HAP-1 (cell line): ENCODE data around the gene ACSL1.

Experiments used
- DNase-seq, 2 experiments: peaks; one replicate each; pipeline ENCODE4 v3.0.0-alpha.2; 2016 to 2020; ENCODE audit warnings: low spot score in 2 of 2
- H3K27me3 ChIP-seq: fragments of 250-450 bp; sonication (Bioruptor Pico); 2 replicates; pipeline ENCODE4 v1.5.1; 2020; ENCODE audit warnings: low read depth, mild to moderate bottlenecking, moderate library complexity
- H3K36me3 ChIP-seq: fragments of 250-450 bp; sonication (Bioruptor Pico); replicated peaks from 2 replicates; pipeline ENCODE4 v1.5.1; 2020; ENCODE audit warnings: mild to moderate bottlenecking
- H3K4me1 ChIP-seq: fragments of 250-450 bp; sonication (Bioruptor Pico); 2 replicates; pipeline ENCODE4 v1.5.1; 2020; ENCODE audit warnings: mild to moderate bottlenecking
- H3K4me3 ChIP-seq: fragments of 250-450 bp; sonication (Bioruptor Pico); 2 replicates; pipeline ENCODE4 v1.5.1; 2020; ENCODE audit warnings: mild to moderate bottlenecking, moderate library complexity
- H3K9me3 ChIP-seq: fragments of 250-450 bp; sonication (Bioruptor Pico); 2 replicates; pipeline ENCODE4 v1.5.1; 2020; ENCODE audit warnings: mild to moderate bottlenecking, moderate library complexity
- in situ Hi-C: fragments of 300-500 bp; cut with MboI; formaldehyde crosslinking; loops from 3 replicates; pipeline ENCODE4 v1.14.3; 2020; ENCODE audit warnings: low sequenced_read_pairs, inconsistent platforms, mixed read lengths

ACSL1 gene

DNA sequence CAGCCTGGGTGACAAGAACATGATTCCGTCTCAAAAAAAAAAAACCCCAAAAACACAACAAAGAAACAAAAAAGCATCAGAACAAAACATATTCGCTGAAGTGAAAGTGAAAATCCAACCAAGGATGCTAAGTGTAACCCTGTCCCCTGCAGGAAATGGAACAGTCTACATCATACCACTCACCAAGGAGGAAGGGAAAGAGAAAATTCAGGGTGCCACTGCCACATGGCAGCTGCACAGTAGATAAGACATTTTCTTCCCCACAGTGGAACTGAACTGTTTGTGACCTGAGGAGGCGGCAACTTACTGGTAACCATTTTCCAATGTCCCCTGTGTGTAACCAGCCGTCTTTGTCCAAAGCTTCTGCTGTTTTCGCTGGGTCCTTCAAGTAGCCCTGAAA, 63.7 kb downstream of the ACSL1 start:
- Histone ChIP-seq H3K4me3 (no peak overlapping the region), H3K36me3 (peaks cover 23% of the 10 kb centered on the region), H3K4me1 (no peaks in the 10 kb centered on the region), H3K27me3 (no peaks in the 10 kb centered on the region), H3K9me3 (no peaks in the 10 kb centered on the region)
- in situ Hi-C loops, result no loop called here
- DNase-seq, result no peak

DNA sequence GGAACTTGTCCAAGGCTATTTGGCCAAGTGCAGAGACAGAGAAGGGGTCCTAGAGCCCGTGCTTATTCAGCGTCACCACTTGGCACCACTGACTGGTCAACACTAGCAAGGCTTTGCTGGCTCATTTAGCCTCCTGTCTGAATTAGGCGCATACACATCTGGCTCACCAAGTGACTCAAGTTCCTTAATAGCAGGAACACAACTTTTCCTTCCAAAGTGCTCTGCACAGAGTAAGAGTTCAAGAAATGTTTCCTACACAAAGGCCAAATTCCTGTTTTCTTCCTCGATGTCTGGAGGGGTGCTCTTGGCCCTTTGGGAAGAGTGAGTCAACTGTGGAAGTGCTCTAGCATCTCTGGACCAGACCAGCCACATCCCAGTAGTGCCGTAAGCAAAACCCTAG, 65.1 kb downstream of the ACSL1 start:
- peaks cover 18% of the 10 kb centered on the region; the same call in 1 of the 2 replicates for H3K36me3 ChIP-seq
- H3K4me1 ChIP-seq, result no peaks in the 10 kb centered on the region
- DNase-seq, result no peak
- H3K4me3 ChIP-seq, result no peak overlapping the region
- no peaks in the 10 kb centered on the region for H3K9me3 ChIP-seq
- in situ Hi-C loops, result no loop called here
- no peaks in the 10 kb centered on the region for H3K27me3 ChIP-seq

DNA sequence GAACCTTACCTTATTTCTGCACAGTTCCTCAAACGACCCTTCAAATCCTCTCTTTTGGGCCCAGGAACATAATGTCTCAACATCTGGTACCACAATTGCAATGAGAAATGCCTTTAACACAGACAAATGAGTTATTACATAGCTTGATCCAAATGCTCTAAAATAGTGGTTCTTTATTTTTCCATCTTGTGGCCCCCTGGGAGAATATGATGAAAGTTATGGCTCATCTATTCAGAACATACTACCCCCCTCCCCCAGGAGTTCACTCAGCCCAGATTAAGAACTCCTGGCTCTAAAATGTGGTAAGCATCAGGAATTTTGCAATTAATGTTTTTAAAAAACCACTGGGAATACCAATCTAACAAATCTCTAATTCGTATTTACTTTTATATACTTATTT, 68.0 kb downstream of the ACSL1 start:
- in situ Hi-C loops, result no loop called here
- H3K27me3 ChIP-seq, result no peaks in the 10 kb centered on the region

GRCh38 chr4:184756399-184756798, 69.4 kb downstream of the ACSL1 start:
- DNase-seq, result no peak
- peaks cover 11% of the 10 kb centered on the region; the same call in 1 of the 2 replicates for H3K36me3 ChIP-seq
- no peaks in the 10 kb centered on the region for H3K9me3 ChIP-seq
- no peaks in the 10 kb centered on the region for H3K4me1 ChIP-seq
- no peaks in the 10 kb centered on the region for H3K27me3 ChIP-seq
- in situ Hi-C loops, result no loop called here
- no peak overlapping the region for H3K4me3 ChIP-seq

More for the DNA sequence above, 68.0 kb downstream of the ACSL1 start:
- H3K4me1 ChIP-seq, result no peaks in the 10 kb centered on the region
- no peaks in the 10 kb centered on the region for H3K9me3 ChIP-seq
- H3K4me3 ChIP-seq, result no peak overlapping the region
- no peak for DNase-seq
- H3K36me3 ChIP-seq, result peaks cover 16% of the 10 kb centered on the region; the same call in 1 of the 2 replicates

DNA sequence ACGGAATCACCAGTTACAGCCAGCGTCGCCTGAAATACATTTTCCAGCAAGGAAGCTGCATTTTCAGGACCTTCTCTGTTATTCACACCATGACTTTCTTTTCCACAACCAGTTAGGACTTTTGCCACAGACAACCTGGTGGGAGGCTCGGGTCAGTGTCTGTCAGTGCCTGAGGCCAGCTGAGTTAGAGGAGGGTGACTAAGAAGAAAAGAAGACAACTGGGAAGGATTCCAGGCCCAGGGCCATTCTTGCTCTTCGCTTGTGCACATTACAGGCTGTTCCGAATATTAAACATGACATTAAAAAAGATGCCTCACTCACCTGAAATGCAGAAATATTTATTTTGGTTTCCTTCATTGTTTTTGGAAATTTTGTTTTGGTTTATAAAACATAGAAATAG, 70.5 kb downstream of the ACSL1 start:
- DNase-seq, result no peak
- in situ Hi-C loops, result no loop called here
- H3K36me3 ChIP-seq, result peaks cover 11% of the 10 kb centered on the region; the same call in 1 of the 2 replicates

DNA sequence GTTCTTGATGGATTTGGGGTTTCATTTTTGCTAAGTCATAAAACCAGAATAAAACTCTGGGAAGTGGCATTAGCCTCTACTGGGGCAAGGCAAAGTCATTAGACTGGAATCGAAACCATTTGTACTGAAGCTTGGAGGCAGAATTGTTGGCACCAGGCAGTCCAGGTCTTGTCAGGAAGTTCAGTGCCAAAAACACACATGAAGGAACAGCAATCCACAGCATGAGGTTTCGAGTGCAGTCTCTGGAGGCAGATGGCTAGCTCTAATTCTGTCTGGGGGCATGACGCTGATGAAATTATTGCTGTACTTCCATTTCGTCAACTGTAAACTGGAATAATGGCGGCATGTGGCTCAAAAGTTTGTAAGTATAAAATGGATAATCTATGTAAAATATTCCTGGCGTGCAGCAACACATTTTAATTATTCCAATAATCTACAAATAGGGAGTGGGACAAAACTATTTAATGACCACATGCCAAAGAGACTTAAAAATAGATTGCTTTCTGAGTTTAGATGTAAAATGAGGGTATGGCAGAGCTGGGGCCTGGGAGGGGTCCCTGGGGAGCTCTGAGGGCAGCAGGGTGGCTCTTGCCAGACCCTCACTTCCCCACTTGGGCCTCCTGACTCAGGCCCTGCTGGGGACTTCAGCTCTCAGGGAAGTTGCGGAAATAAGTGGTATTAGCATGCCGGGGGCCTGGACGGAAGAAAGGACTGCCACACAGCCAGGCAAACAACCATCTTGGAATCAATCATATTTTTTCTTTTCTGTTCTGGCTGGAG, 73.1 kb downstream of the ACSL1 start:
- no peaks in the 10 kb centered on the region for H3K27me3 ChIP-seq
- H3K36me3 ChIP-seq, result peaks cover 6% of the 10 kb centered on the region; the same call in 1 of the 2 replicates
- no peaks in the 10 kb centered on the region for H3K4me1 ChIP-seq
- no peak overlapping the region for H3K4me3 ChIP-seq
- H3K9me3 ChIP-seq, result no peaks in the 10 kb centered on the region
- in situ Hi-C loops, result no loop called here
- DNase-seq, result no peak

More for the DNA sequence above, 70.5 kb downstream of the ACSL1 start:
- no peaks in the 10 kb centered on the region for H3K9me3 ChIP-seq
- H3K4me1 ChIP-seq, result no peaks in the 10 kb centered on the region
- H3K4me3 ChIP-seq, result no peak overlapping the region
- no peaks in the 10 kb centered on the region for H3K27me3 ChIP-seq

DNA sequence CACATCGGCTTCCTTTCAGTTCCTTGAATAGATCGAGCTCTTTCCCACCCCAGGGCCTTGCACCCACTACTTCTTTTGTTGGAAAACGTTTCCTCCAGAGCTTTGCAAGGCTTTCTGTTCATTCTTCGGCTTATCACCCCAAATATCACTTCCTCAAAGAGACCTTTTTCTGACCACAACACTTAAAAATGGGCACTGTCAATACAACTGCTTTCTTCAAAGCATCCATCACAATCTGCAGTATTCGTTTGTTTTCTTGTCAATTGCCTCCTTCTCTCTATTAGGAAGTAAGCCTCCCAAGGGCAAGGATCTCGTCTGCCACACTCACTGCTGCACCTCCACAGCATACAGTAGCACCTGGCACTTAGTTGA, 74.2 kb downstream of the ACSL1 start:
- no peaks in the 10 kb centered on the region for H3K27me3 ChIP-seq
- no peaks in the 10 kb centered on the region for H3K4me1 ChIP-seq
- in situ Hi-C loops, result no loop called here
- peaks cover 6% of the 10 kb centered on the region; the same call in 1 of the 2 replicates for H3K36me3 ChIP-seq
- no peaks in the 10 kb centered on the region for H3K9me3 ChIP-seq
- DNase-seq, result no peak
- no peak overlapping the region for H3K4me3 ChIP-seq

GRCh38 chr4:184750926-184751584, 74.7 kb downstream of the ACSL1 start:
- in situ Hi-C loops, result no loop called here
- Histone ChIP-seq H3K4me3 (no peak overlapping the region), H3K36me3 (peaks cover 5% of the 10 kb centered on the region; the same call in 1 of the 2 replicates), H3K9me3 (no peaks in the 10 kb centered on the region), H3K27me3 (no peaks in the 10 kb centered on the region), H3K4me1 (no peaks in the 10 kb centered on the region)
- no peak for DNase-seq

DNA sequence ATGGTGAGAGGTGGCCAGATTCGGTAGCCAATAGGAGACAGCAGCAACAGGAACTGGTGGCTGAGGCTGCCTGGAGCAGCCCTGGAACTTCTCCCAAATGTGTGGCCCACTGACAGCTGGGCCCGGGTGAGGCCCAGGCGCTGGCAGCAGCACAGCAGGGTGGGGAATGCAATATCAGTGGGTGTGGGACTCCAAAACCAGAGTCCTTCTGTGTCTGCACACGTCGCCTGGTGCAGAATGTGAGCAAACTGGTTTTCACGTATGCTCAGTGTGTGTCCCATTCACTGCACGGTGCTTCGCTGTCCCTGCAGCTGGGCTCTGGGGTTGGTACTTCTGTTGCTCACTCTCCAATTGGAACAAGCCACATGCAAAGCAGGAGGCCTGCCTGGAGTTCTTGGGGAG, 77.5 kb downstream of the ACSL1 start:
- Histone ChIP-seq H3K4me3 (no peak overlapping the region), H3K36me3 (no peaks in the 10 kb centered on the region), H3K27me3 (no peaks in the 10 kb centered on the region), H3K4me1 (no peaks in the 10 kb centered on the region), H3K9me3 (no peaks in the 10 kb centered on the region)
- in situ Hi-C loops, result loop anchor here (10.0 kb wide), 1 partner anchor 237 kb away; no protein-coding TSS in a partner anchor
- no peak for DNase-seq

DNA sequence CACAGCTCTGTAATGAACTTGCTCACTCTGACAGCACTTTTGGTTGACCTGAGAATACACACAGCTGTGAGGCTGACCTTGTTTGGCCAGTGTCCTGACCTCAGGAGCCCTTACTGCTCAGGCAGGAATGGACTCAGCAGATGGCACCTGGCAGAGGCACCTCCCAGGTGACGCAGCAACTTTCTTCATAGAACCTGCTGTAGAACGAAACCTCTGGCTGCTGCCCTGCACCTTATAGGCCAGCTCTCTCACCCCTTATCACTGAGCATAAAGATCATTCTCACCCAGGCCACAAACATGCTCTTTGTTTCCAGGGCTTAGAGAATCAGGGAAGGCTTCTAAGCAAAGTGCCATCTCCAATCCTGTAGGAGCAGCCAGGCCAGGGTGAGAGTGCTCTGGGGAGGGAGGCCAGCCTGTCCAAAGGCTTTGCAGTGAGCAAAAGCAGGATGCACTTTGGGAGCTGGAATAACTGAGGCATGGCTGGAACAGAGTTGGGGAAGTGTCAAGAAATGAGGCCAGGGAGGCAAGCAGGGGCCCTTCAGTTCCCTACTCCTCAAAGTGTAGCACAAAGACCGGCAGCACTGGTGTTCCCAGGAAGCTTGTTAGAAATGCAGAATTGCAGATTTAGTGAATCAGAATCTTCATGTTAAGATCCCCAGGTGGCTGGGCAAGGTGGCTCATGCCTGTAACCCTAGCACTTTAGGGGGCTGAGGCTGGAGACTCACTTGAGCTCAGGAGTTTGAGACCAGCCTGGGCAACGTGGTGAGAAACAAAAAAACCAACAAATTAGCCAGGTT, 78.5 kb downstream of the ACSL1 start:
- Histone ChIP-seq H3K9me3 (no peaks in the 10 kb centered on the region), H3K4me1 (no peaks in the 10 kb centered on the region), H3K4me3 (no peak overlapping the region), H3K36me3 (no peaks in the 10 kb centered on the region), H3K27me3 (no peaks in the 10 kb centered on the region)
- in situ Hi-C loops, result loop anchor here (10.0 kb wide), 1 partner anchor 238 kb away; no protein-coding TSS in a partner anchor
- no peak for DNase-seq

DNA sequence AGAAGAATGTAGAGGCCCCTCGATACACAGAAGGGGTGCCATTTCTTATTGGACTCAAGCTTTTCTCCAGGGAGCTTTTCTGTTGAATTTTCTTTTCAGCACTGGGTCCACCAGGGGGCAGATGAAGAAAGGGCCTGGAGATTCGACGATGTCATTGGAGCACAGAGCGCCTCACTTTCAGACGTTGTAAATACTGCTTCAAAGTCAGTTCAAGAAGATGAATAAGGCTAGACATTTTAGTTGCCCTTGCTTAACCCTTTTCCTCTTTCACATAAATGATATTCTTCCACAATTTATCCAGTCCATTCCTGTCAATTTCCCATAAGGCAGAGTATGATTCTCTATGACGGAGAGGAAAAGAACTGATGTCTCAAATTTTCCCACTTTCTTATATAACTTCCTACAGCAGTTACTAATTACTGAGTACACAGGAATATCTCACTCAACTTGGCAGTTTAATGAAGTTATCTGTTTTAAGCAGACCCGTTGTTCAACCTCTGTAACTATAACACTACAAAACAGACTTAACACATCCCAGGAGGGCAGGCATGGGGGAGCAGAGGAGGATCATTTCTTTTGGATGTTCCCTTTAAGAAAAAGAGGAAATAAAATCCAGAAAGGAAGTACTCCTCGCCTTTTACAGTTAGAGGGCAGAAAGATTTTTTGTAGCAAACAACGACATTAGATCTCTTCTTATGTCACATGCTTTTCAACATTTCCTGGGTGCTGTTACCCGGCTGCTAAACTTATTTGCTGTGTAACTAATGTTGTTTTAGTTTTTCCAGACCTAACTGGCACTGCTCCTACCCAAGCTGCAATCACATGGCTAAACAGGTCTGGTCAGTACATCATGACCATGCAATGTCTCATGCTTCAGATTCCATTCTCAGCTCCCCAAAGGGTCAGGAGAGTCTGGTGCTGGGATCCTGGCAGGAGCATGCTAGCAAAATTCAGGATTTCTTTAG, 79.7 kb downstream of the ACSL1 start:
- Histone ChIP-seq H3K36me3 (no peaks in the 10 kb centered on the region), H3K9me3 (no peaks in the 10 kb centered on the region), H3K4me3 (no peak overlapping the region), H3K4me1 (no peaks in the 10 kb centered on the region), H3K27me3 (no peaks in the 10 kb centered on the region)
- peak; percentile 58 to 79 for DNase-seq
- in situ Hi-C loops, result loop anchor here (10.0 kb wide), 1 partner anchor 239 kb away; no protein-coding TSS in a partner anchor

GRCh38 chr4:184744236-184744635, 81.5 kb downstream of the ACSL1 start:
- no peaks in the 10 kb centered on the region for H3K9me3 ChIP-seq
- H3K4me3 ChIP-seq, result no peak overlapping the region
- no peaks in the 10 kb centered on the region for H3K36me3 ChIP-seq
- H3K27me3 ChIP-seq, result no peaks in the 10 kb centered on the region
- no peaks in the 10 kb centered on the region for H3K4me1 ChIP-seq
- no peak for DNase-seq
- in situ Hi-C loops, result loop anchor here (10.0 kb wide), 1 partner anchor 241 kb away; no protein-coding TSS in a partner anchor

DNA sequence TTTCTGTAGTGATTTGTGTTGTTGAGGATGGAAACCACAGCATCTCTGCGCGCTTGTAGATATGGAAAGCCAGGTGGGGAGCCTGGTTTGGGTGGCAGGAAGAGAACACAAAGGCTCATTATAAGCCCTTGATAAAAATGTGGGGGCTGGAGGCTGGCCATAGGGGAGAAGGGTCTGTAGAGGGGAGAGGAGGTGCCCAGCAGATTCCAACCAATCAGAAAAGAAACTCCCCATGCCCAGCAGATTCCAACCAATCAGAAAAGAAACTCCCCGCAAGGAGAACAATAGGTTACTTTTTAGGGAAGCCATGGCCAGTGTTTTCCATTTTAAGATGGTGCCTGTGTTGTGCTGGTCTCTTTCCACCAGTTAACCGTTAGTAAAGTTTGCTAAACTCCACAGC, 82.1 kb downstream of the ACSL1 start:
- in situ Hi-C loops, result loop anchor here (10.0 kb wide), 1 partner anchor 241 kb away; no protein-coding TSS in a partner anchor
- Histone ChIP-seq H3K9me3 (no peaks in the 10 kb centered on the region), H3K4me3 (no peak overlapping the region), H3K27me3 (no peaks in the 10 kb centered on the region), H3K4me1 (no peaks in the 10 kb centered on the region), H3K36me3 (no peaks in the 10 kb centered on the region)
- no peak for DNase-seq
